GM18861 (cell line): ENCODE results near the gene FMO1.
"Not testable (repeated sequence)": the region's sequence is repeated elsewhere in the genome, so short reads cannot be mapped to it uniquely, and the experiment has no call there.

Experiments used
- ATAC-seq: cut with Tn5 transposase; IDR thresholded peaks from one replicate; pipeline ENCODE4 v1.9.1; 2021; ENCODE audit not compliant: unreplicated experiment

FMO1 gene

GRCh38 chr1:171248302-171248701 is at the start of gene FMO1:
FMO1 (plus strand) TSS chr1:171248494; CDS start chr1:171258088, 9,594 bp downstream.
- ATAC-seq: no peak

- no peak for ATAC-seq
Observed at GRCh38 chr1:171204296-171204695, 44.0 kb upstream of the FMO1 start.

- no peak for ATAC-seq
Observed at GRCh38 chr1:171206204-171206977, 41.9 kb upstream of the FMO1 start.

GRCh38 chr1:171206978-171207355 is 41.3 kb upstream of the FMO1 start:
- ATAC-seq: no peak

- no peak for ATAC-seq
Observed at GRCh38 chr1:171207377-171207776, 40.9 kb upstream of the FMO1 start.

- no peak for ATAC-seq
Observed at GRCh38 chr1:171210355-171210754, 37.9 kb upstream of the FMO1 start.

GRCh38 chr1:171212607-171213351 is 35.5 kb upstream of the FMO1 start:
- ATAC-seq: no peak

GRCh38 chr1:171213559-171214454 is 34.5 kb upstream of the FMO1 start:
- ATAC-seq: no peak

- ATAC-seq: no peak
Observed at GRCh38 chr1:171217658-171218443, 30.4 kb upstream of the FMO1 start.

- ATAC-seq: no peak
Observed at GRCh38 chr1:171218661-171219060, 29.6 kb upstream of the FMO1 start.

GRCh38 chr1:171219346-171220080 is 28.8 kb upstream of the FMO1 start:
- no peak for ATAC-seq

GRCh38 chr1:171220081-171220420 is 28.2 kb upstream of the FMO1 start:
- no peak for ATAC-seq

- no peak for ATAC-seq
Observed at GRCh38 chr1:171220581-171221054, 27.7 kb upstream of the FMO1 start.

- ATAC-seq: no peak
Observed at GRCh38 chr1:171221665-171222591, 26.4 kb upstream of the FMO1 start.

- no peak for ATAC-seq
Observed at GRCh38 chr1:171222936-171223335, 25.4 kb upstream of the FMO1 start.

- not testable (repeated sequence) for ATAC-seq
Observed at GRCh38 chr1:171224257-171224656, 24.0 kb upstream of the FMO1 start.

- ATAC-seq: peak; percentile 95
Observed at GRCh38 chr1:171226747-171227370, 21.4 kb upstream of the FMO1 start.

- ATAC-seq: no peak
Observed at GRCh38 chr1:171231326-171231725, 17.0 kb upstream of the FMO1 start.
